Superior temporal gyrus (tissue), 1 donor: ENCODE data around the gene ADAMTS9.

Source experiments
- DNase-seq: peaks from one replicate; pipeline ENCODE4 v3.0.0-alpha.2; 2016; ENCODE audit errors: extremely low spot score

The ADAMTS9 gene

GRCh38 chr3:64617610-64618009, 70.2 kb downstream of the ADAMTS9 start:
- no peak for DNase-seq

GRCh38 chr3:64616953-64617352, 70.8 kb downstream of the ADAMTS9 start:
- no peak for DNase-seq

GRCh38 chr3:64612916-64613526, 74.8 kb downstream of the ADAMTS9 start:
- DNase-seq: no peak

GRCh38 chr3:64612082-64612860, 75.5 kb downstream of the ADAMTS9 start:
- DNase-seq: peak; percentile 18

- DNase-seq: no peak
These were observed 79.1 kb downstream of the ADAMTS9 start for GRCh38 chr3:64608741-64609140.

GRCh38 chr3:64607032-64607551, 80.7 kb downstream of the ADAMTS9 start:
- no peak for DNase-seq

GRCh38 chr3:64604313-64604712, 83.5 kb downstream of the ADAMTS9 start:
- DNase-seq: no peak

- DNase-seq: no peak
These were observed 86.0 kb downstream of the ADAMTS9 start for GRCh38 chr3:64601824-64602223.

- DNase-seq: no peak
These were observed 87.4 kb downstream of the ADAMTS9 start for GRCh38 chr3:64600246-64600950.

- no peak for DNase-seq
These were observed 88.1 kb downstream of the ADAMTS9 start for GRCh38 chr3:64599651-64600050.

GRCh38 chr3:64595253-64595694, 92.5 kb downstream of the ADAMTS9 start:
- DNase-seq: no peak

- DNase-seq: no peak
These were observed 93.7 kb downstream of the ADAMTS9 start for GRCh38 chr3:64594134-64594533.

GRCh38 chr3:64593350-64593749, 94.5 kb downstream of the ADAMTS9 start:
- no peak for DNase-seq

GRCh38 chr3:64591615-64592014, 96.2 kb downstream of the ADAMTS9 start:
- DNase-seq: no peak

- DNase-seq: no peak
These were observed 99.4 kb downstream of the ADAMTS9 start for GRCh38 chr3:64588380-64588779.

- DNase-seq: no peak
These were observed 100.8 kb downstream of the ADAMTS9 start for GRCh38 chr3:64586952-64587351.

GRCh38 chr3:64584179-64584578, 103.6 kb downstream of the ADAMTS9 start:
- no peak for DNase-seq

- DNase-seq: no peak
These were observed 109.0 kb downstream of the ADAMTS9 start for GRCh38 chr3:64578797-64579196.

- DNase-seq: no peak
These were observed 109.6 kb downstream of the ADAMTS9 start for GRCh38 chr3:64578062-64578770.

GRCh38 chr3:64576211-64576775, 111.5 kb downstream of the ADAMTS9 start:
- no peak for DNase-seq

GRCh38 chr3:64575211-64575844, 112.5 kb downstream of the ADAMTS9 start:
- DNase-seq: no peak
